DMS53 treated with DMSO at 0.1 percent for 48 hours (cell line): ENCODE data around the gene P2RY8.

Experiments
- DNase-seq: peaks from one replicate; lab custom pipeline; 2025; ENCODE audit not compliant: unreplicated experiment; lab: John Stamatoyannopoulos, UW

Gene P2RY8

GRCh38 chrX:1419545-1420355 lies 117.2 kb downstream of the P2RY8 start:
- DNase-seq: no peak

GRCh38 chrX:1418901-1419544 lies 118.0 kb downstream of the P2RY8 start:
- no peak for DNase-seq

- no peak for DNase-seq
These were observed 118.8 kb downstream of the P2RY8 start for GRCh38 chrX:1417921-1418771.

- no peak for DNase-seq
These were observed 119.8 kb downstream of the P2RY8 start for GRCh38 chrX:1416965-1417760.

GRCh38 chrX:1416327-1416784 lies 120.6 kb downstream of the P2RY8 start:
- DNase-seq: no peak
